BJ (cell line): ENCODE data around the gene CDKAL1. TPM values are rescaled to one million over a fixed set of nuclear protein-coding genes. Genes with fewer than 3 reads are reported as not detected.

Experiments used
- CTCF ChIA-PET: fragments of 350-600 bp; formaldehyde crosslinking; extraction: SDS; loops from one replicate; lab custom pipeline; 2021; ENCODE audit warnings: antibody characterized with exemption, inconsistent platforms; lab: Yijun Ruan, JAX
- POLR2A ChIA-PET: fragments of 300-600 bp; sonication (Branson Sonifier 250); formaldehyde crosslinking; extraction: SDS; loops from one replicate; lab custom pipeline; 2021; ENCODE audit warnings: antibody characterized with exemption; lab: Charles Lee
- DNase-seq: peaks from one replicate; pipeline ENCODE4 v3.0.0-alpha.2; 2011; ENCODE audit warnings: low read depth
- H3K27me3 ChIP-seq: 2 replicates; pipeline ENCODE4 v1.6.0; 2011; ENCODE audit warnings: low read length; ENCODE audit not compliant: control insufficient read depth, insufficient read depth
- H3K36me3 ChIP-seq: 2 replicates; pipeline ENCODE4 v1.5.1; 2011; ENCODE audit warnings: low read length; ENCODE audit not compliant: control insufficient read depth, insufficient read depth
- H3K4me3 ChIP-seq: 2 replicates; pipeline ENCODE4 v1.5.1; 2011; ENCODE audit warnings: low read depth, mild to moderate bottlenecking, control low read depth, low read length
- polyA plus RNA-seq: library from polyadenylated mRNA; depleted of rRNA; stranded (reverse); fragments of >200 nt; gene quantifications from 2 replicates; pipeline ENCODE4 v1.2.3, GENCODE V29; 2011
- TF ChIP-seq, protein P1 (sequence below): IDR thresholded peaks from 2 replicates; pipeline ENCODE4 v1.5.1; 2011; ENCODE audit warnings: low read depth, mild to moderate bottlenecking, control low read depth, inconsistent platforms, low read length, moderate library complexity; ENCODE audit not compliant: insufficient read depth

The CDKAL1 gene
- polyA plus RNA-seq, 1 experiment: 3.8 TPM

DNA sequence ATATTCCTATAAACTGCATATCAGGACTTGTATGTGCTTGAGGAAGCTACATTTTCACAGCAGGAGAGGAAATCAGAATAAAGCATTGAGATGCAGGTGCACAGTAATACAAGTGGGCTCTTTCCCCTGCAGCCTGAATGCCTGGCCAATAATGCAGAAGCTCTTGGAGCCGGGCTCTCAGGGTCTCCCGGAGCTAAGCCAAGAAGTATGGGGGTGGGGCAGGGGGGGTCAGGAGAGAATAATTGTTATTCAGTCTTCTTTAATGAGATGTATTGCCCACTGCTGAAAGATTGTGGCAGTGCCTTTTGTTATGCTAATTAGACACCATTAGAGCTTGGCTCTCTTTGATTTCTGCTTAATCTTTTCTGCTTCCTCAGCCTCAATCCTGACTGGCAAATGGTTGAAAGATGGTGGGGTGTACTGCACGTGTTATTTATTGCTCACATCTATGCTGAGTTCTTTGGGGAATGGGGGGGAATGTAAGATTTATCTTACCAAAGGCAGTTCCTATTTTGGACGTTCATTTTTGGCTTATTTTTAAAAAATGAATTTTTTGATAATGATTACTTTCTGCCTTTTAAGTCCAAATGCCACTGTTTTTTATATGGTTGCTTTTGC is 651.7 kb downstream of the CDKAL1 start:
- POLR2A ChIA-PET: no interaction called here
- Histone ChIP-seq H3K36me3 (no peaks in the 10 kb centered on the region), H3K27me3 (no peaks in the 10 kb centered on the region), H3K4me3 (no peak overlapping the region)
- CTCF ChIA-PET: no interaction called here
- TF ChIP-seq, protein P1, sequence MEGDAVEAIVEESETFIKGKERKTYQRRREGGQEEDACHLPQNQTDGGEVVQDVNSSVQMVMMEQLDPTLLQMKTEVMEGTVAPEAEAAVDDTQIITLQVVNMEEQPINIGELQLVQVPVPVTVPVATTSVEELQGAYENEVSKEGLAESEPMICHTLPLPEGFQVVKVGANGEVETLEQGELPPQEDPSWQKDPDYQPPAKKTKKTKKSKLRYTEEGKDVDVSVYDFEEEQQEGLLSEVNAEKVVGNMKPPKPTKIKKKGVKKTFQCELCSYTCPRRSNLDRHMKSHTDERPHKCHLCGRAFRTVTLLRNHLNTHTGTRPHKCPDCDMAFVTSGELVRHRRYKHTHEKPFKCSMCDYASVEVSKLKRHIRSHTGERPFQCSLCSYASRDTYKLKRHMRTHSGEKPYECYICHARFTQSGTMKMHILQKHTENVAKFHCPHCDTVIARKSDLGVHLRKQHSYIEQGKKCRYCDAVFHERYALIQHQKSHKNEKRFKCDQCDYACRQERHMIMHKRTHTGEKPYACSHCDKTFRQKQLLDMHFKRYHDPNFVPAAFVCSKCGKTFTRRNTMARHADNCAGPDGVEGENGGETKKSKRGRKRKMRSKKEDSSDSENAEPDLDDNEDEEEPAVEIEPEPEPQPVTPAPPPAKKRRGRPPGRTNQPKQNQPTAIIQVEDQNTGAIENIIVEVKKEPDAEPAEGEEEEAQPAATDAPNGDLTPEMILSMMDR: no peak
- DNase-seq: no peak

DNA sequence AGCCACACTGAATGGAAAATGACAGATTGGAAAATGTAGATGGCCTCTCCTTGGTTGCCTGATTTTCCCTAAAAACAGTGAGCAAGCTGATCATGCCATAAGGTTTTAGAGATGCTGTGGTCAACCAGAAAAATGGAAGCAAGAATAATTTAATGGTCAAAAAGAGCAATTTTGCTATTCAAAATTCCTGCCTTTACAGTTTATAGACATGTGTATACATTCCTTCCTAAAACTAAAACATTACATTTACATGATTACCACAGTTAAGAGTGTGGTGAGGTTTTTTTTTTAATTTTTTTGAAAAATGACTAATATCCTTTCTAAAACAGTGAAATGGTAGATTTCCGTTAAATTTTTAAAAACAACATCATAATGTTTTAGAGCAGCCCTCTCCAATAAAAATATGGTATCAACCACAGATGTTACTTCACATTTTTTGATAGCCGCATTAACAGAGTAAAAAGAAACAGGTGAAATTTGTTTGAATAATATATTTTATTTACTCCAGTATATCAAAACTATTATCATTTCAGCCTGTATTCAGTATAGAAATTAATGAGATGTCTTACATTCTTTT is 652.3 kb downstream of the CDKAL1 start:
- ChIA-PET CTCF (no interaction called here), POLR2A (interaction anchor here (0.6 kb wide), 1 partner anchor 9 kb away, joined by 16 read pairs; no protein-coding TSS in a partner anchor)
- TF ChIP-seq, protein P1: no peak
- H3K36me3 ChIP-seq: no peaks in the 10 kb centered on the region
- H3K27me3 ChIP-seq: no peaks in the 10 kb centered on the region
- DNase-seq: no peak
- H3K4me3 ChIP-seq: no peak overlapping the region

DNA sequence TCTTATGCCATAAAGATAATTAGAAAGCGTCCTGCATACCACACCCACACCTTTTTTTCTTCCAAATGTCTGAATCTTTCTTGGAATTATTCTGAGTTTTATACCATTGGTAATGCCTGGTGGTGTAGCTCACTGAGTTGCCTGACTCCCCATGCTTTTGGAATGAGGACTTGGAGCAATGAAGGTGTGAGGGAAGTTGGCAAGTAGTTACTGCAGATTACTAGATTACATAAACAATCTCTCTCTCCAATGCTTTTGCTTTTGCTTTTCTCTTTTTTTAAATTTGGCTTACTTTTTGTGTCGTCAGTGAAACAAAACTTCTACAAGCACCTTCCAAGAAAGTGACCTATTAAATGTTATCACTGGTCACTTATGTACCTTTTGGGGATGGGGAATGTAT is 653.2 kb downstream of the CDKAL1 start:
- Histone ChIP-seq H3K27me3 (no peaks in the 10 kb centered on the region), H3K36me3 (no peaks in the 10 kb centered on the region), H3K4me3 (no peak overlapping the region)
- ChIA-PET POLR2A (interaction anchor here (0.6 kb wide), 1 partner anchor 10 kb away, joined by 16 read pairs; no protein-coding TSS in a partner anchor), CTCF (no interaction called here)
- TF ChIP-seq, protein P1: no peak
- no peak for DNase-seq

DNA sequence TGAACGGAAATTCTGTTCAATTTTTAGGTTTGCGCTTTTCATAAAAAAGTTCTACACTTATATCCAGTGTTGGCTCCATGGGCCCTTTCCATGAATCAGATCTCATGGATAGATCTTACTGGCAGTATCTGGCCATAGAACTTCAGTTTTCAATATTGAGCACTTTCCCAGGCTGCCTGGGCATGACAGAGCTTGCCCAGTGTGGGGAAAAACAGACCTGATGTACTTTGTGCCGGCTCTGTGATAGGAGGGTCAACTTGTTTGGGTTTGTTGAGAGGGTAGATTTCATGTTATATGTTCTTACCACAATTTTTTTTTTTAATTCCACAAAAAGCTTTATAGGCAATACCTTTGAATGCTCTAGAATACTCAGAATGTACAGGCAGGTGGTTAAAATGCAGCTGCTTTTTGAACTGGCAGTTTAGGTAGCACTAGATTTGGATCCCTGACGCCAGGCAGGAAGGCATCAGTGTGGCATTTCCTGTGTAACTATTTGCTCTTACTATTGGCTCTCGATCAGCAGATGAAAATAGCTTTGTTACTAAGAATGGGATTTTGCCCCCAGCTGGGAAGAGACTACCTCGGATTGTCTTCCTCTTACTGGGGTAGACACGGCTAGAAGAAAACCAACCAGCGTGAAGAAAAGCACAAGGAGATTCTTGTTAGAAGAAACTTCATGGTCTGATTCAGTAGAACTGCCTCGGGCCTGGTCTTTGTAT is 654.4 kb downstream of the CDKAL1 start:
- TF ChIP-seq, protein P1: no peak
- no peaks in the 10 kb centered on the region for H3K27me3 ChIP-seq
- ChIA-PET POLR2A (no interaction called here), CTCF (no interaction called here)
- no peak for DNase-seq
- no peaks in the 10 kb centered on the region for H3K36me3 ChIP-seq
- no peak overlapping the region for H3K4me3 ChIP-seq

DNA sequence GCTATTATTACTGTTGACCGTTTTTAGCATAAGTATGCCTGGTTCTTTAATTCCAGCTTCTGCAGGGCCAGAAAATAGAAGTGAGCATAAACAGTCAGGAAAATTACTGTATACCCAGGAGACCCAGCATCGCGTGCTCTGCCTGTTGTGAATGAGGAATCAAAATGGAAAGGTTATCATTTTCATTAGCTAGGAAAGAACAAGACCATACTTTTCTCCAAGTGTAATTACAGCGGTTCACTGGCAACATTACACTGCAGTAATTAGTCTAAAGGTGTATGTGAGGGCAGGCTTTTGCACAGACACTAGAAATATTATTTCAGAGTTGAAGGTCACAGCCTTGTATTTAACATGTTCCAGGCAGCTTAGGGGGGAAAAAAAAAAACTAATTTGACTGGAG is 655.5 kb downstream of the CDKAL1 start:
- Histone ChIP-seq H3K36me3 (no peaks in the 10 kb centered on the region), H3K27me3 (no peaks in the 10 kb centered on the region), H3K4me3 (no peak overlapping the region)
- ChIA-PET CTCF (interaction anchor here (0.6 kb wide), 1 partner anchor 733 kb away, joined by 3 read pairs; no protein-coding TSS in a partner anchor), POLR2A (no interaction called here)
- DNase-seq: no peak
- TF ChIP-seq, protein P1: no peak
